Activated gamma-delta T cell (primary cell): ENCODE measurements around the gene NR4A3.
"Not testable (repeated sequence)": the region's sequence is repeated elsewhere in the genome, so short reads cannot be mapped to it uniquely, and the experiment has no call there.

Source experiments
- DNase-seq: peaks from one replicate; lab custom pipeline; 2025; lab: John Stamatoyannopoulos, UW

The NR4A3 gene

DNA sequence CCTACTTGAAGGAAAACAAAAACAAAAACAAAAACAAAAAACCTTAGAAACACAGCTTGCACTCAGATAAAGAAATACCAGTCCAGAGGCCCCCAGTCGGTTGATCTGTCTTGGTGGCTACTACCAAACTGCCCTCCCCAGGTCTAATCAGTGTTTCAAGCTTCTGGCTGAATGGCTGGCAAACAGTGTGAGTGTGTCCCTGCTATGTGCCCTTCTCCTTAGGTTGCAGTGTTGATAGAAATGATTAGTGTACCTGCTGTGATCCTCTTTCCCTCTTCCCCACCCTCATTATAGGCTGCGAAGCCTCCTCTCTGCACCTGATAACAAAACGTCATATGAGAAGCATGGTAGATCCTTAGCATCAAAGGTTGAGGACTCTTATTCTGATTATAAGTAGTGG, 12.8 kb downstream of the NR4A3 start:
- no peak for DNase-seq

GRCh38 chr9:99835142-99835541, 13.5 kb downstream of the NR4A3 start:
- no peak for DNase-seq

- DNase-seq, result no peak
These were observed 13.9 kb downstream of the NR4A3 start for GRCh38 chr9:99835581-99835980.

GRCh38 chr9:99840072-99840471, 18.4 kb downstream of the NR4A3 start:
- no peak for DNase-seq

DNA sequence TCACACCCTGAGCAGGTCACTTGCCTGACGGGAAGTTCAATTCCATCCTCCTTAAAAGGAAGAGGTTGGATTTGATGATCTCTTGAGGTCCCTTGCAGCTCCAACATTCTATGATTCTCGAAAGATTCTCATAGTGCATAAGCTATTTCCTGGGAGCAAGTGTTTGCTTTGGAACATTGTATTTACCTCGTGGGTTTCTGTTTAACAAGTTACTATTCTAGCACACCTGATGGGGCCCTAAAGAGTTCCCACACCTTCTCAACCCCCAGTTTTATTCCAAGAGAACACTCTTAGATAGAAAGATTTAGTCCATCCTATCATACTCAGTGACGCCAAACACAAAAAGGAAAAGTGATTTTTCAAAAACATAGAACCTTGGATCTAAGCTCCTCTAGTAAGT, 23.4 kb downstream of the NR4A3 start:
- DNase-seq, result no peak

GRCh38 chr9:99848447-99848846, 26.8 kb downstream of the NR4A3 start:
- DNase-seq, result no peak

- no peak for DNase-seq
These were observed 29.2 kb downstream of the NR4A3 start for GRCh38 chr9:99850736-99851499.

DNA sequence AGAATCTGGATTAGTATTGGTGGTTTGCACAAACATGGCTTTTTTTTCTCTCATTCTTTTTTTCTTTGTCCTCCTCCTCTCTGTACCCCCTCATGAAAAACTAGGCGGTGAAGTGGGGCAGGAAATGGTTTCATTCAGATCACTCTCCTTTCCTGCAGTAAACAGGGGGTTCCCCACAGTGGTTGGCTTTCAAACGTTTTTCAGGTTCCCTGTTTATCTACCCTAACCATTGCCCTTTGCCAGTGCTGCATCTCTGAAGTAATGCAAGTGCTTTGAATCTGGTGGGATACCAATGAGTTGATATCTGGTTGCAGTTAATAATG, 29.8 kb downstream of the NR4A3 start:
- DNase-seq, result no peak

DNA sequence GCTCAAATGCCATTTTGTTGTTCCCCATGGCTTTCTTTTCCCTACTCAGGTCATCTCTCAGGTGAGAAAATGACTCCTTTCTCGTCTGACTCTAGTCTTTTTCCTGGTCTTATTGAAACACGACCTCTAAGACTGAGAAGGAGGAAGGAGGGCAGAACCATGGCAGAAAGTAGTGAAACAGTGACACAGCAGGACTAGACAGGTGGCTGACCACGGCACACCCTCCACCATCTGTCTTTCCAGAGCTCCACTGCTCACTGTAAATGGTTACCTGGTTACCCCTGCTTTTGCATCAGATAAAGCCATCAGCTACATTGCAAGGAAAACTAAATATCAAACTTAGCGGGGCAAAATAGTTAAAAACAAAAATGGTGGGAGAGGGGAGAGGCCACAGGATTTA, 30.9 kb downstream of the NR4A3 start:
- no peak for DNase-seq

GRCh38 chr9:99855467-99856176, 33.9 kb downstream of the NR4A3 start:
- no peak for DNase-seq

GRCh38 chr9:99857576-99857975, 35.9 kb downstream of the NR4A3 start:
- not testable (repeated sequence) for DNase-seq

GRCh38 chr9:99858087-99858486, 36.4 kb downstream of the NR4A3 start:
- no peak for DNase-seq

GRCh38 chr9:99859243-99859980, 37.7 kb downstream of the NR4A3 start:
- no peak for DNase-seq

GRCh38 chr9:99860266-99860665, 38.6 kb downstream of the NR4A3 start:
- DNase-seq, result no peak

DNA sequence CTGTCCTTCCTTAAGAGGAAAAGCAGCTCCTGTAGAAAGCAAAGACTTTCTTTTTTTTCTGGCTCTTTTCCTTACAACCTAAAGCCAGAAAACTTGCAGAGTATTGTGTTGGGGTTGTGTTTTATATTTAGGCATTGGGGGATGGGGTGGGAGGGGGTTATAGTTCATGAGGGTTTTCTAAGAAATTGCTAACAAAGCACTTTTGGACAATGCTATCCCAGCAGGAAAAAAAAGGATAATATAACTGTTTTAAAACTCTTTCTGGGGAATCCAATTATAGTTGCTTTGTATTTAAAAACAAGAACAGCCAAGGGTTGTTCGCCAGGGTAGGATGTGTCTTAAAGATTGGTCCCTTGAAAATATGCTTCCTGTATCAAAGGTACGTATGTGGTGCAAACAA, 42.3 kb downstream of the NR4A3 start:
- DNase-seq, result no peak

DNA sequence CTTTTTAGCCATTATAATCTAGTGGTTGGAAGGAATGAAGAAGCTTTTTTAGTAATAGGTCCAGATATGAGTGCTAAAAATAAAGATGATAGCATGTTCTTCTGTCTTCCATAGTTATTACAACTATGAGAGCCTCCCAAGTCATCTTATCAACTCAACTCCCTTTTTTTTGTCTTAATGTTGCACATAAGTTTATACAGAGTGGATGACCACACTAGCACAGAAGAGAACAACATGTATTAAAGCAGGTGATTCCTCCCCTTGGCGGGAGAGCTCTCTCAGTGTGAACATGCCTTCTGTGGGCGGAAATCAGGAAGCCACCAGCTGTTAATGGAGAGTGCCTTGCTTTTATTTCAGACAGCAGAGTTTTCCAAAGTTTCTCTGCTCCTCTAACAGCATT, 44.7 kb downstream of the NR4A3 start:
- no peak for DNase-seq

DNA sequence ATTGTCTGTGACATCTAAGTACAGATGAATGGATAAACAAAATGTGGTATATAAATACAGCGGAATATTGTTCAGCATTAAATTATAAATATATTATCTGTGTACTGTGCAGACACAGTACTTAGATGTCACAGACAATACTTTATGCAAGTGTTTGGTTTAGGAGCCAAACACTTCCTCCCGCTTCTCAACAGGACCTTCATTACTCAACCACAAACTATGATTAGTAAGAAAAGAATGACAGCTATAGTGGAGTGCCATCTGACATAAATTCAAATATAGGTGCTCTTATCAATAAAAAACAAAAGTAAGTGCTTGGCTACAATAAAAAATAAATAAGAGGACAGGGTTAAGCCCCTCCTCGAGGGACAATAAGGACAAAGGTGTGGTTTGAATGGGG, 45.9 kb downstream of the NR4A3 start:
- DNase-seq, result no peak

DNA sequence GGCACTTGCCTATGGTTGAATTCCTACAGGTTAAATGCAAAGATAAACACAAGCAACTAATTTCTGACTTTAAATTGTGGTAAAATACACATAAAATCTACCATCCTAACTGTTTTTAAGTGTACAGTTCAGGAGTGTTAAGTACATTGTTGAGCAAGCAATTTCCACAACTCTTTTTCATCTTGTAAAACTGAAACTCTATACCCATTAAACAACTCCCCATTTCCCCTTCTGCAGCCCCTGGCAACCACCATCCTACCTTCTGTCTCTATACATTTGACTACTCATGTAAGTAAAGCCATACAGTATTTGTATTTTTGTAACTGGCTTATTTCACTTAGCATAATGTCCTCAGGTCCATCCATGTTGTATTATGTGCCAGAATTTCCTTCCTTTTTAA, 46.3 kb downstream of the NR4A3 start:
- no peak for DNase-seq

DNA sequence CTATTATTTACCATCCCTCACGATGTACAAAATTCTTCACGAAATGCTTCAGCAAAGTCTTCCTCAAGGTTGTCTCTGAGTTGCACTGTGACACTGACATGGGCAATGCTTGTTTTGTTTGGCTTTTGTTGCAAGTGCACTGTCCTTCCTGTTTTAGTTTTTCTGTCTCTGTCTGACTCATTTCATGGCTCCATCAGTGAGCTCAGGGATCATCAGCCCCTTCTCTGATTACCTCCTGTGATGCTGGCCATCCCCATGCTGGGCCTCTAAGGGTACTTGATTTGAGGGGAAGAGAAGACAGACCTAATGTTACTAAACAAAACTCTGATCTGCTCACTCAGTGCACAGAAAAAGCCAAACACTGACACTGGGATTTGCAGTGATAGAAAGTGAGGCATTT, 47.2 kb downstream of the NR4A3 start:
- no peak for DNase-seq

- DNase-seq, result no peak
These were observed 48.4 kb downstream of the NR4A3 start for GRCh38 chr9:99870126-99870525.

- no peak for DNase-seq
These were observed 51.8 kb downstream of the NR4A3 start for GRCh38 chr9:99873531-99873930.

DNA sequence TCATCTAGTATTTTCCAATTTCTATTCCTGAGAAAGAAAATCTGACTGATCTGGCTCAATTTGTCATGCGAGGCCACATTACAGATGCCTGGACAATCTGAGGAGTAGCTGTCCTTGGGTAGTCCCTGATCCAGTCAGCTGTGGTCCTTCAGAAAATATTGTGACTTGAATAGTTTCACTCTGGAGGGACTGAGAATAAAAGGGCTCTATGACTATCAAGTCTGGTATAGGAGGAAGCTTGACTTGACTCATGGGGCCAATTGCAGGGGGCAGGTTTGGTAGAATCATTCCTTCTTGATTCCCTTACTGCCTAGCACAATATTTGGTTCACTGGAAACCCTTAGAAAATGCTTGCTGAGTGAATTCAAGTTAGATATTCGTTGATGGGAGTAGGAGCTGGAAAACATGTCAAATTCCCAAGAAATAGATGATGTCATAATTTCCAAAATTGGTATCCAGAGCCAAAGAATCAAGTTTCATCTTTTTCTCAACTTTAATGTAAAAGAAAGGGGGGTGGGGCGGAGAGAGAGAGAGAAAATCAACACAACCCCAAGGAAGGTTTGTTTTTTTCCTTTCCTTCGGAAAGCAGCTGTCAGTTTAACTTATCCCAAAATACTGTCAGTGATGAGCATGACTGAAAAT, 52.4 kb downstream of the NR4A3 start:
- DNase-seq, result no peak

DNA sequence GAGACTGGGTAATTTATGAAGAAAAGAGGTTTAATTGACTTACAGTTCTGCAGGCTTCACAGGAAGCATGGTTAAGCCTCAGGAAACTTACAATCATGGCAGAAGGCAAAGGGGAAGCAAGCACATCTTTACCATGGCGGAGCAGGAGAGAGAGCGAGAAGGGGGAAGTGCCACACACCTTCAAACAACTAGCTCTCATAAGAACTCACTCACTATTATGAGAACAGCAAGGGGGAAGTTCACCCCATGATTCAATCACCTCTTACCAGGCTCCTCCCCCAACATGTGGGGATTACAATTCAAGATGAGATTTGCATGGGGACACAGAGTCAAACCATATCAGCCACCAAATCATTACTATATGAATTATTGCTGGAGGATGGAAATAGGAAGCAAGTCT, 54.5 kb downstream of the NR4A3 start:
- no peak for DNase-seq
